Stimulated activated CD8-positive, alpha-beta memory T cell treated with anti-CD3 and anti-CD28 coated beads, Interleukin-15, amount 100 ng/mL, for 24 hours (primary cell): ENCODE data around the gene PLXNC1.

Source experiments
- DNase-seq: peaks from one replicate; pipeline ENCODE4 v3.0.0-alpha.2; 2020; ENCODE audit warnings: low read depth

Gene PLXNC1

DNA sequence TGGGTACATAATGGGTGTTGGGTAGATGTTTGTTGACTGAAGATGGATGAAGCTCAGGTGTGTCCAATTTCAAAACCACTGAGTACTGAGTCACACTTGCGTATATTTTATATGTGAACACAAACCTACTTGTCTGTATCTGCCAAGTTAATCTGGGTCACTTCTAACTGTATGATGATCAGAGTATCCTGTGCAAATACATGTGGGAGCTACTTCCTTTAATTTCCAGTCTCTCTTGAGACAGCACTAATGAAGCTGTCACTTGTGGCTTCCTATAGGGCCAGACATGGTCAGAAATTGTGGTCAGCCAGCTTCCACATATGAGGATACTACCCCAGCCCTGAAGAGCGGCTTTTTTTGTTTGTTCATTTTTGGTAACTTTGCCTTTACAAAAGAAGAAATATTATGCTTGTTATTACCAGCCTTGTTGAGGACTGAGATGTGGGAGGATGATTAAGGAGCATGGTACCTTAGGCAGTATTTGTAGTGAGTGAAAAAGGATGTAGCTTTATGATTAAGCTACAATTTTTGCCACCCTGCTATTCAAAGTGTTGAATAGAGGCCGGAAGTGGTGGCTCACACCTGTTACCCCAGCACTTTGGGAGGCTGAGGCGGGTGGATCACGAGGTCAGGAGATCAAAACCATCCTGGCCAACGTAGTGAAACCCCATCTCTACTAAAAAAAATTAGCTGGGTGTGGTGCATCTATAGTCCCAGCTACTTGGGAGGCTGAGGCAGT lies 32.4 kb downstream of the PLXNC1 start:
- no peak for DNase-seq

GRCh38 chr12:94182986-94183707 lies 34.8 kb downstream of the PLXNC1 start:
- DNase-seq, result no peak

- no peak for DNase-seq
These were observed 35.5 kb downstream of the PLXNC1 start for GRCh38 chr12:94183708-94184379.

GRCh38 chr12:94184995-94185719 lies 36.8 kb downstream of the PLXNC1 start:
- no peak for DNase-seq

- no peak for DNase-seq
These were observed 37.4 kb downstream of the PLXNC1 start for GRCh38 chr12:94185801-94186200.

DNA sequence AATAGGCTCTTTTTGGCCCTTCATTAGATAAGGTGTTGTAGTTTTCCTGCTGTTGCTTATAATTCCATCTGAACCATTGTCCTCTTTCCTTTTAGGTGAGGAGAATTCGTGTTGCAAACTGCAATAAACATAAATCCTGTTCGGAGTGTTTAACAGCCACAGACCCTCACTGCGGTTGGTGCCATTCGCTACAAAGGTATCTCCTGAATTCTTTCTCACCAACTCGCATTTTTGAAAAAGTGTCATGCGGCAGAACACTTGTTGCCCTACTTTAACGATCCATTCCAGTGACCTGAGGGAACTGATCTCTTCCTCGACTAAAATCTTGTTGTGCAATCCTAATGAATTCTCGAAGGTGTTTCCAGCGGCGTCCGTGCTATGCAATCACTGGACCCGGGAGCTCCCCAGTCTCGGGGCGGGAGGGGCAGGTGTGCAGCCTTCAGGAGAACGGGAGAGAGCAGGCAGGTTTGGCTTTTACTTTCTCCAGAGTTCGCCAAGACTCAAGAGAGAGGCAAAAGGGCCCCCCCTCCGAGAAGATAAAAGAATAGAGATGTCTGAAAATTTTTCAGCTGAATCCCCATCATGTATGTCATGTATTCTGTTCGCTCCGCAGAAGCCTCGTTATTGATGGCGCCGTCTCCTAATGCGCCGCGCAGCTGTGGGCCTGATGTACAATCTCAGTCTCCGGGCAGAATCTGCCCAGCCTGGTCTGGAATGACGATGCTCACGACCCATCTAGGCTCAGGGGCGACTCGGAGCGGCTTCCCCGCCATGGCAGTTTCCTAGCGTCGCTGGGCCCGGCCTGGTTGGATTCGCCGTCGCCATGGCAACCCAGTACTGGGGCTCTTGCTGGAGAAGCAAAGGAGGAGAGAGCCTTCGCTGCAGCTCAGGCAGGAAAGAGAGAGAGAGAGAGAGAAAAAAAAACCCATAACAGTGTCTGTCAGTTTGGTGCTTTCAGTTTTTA lies 38.2 kb downstream of the PLXNC1 start:
- no peak for DNase-seq

DNA sequence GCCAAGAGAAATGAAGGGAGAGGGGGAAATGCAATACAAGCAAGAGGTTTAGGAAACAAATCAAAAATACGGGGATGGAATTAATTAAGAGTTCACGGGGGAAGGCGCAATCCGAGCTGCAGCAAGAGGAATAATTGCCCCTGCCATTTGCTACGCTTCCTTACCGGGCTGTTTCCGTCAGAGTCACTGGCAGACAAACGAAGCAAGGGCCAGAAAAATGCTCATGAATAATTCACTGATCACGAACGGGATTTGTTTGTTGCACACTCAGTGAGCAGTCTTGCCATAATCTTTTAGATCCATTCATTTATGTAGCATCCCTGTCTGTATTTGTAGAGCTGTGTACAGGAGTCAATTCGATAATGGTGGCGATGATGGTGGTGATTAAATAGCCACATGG lies 39.0 kb downstream of the PLXNC1 start:
- no peak for DNase-seq

DNA sequence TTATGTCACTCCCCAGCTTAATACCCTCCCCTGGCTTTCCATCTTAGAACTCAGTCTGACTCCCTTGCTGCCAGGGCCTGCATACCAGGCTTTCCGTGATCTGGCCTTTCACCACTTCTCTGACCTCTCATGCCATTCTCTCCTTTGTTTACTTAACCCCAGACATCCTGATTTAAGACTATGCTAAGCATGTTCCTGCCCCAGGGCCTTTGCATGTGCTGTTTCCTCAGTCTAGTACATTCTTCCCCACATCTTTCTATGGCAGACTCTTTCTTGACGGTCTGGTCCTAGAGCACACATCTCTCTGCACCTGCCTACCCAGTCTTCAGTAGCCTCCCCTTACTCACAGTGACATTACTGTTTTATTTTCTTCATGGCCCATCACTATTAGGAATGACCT lies 42.2 kb downstream of the PLXNC1 start:
- DNase-seq, result no peak

DNA sequence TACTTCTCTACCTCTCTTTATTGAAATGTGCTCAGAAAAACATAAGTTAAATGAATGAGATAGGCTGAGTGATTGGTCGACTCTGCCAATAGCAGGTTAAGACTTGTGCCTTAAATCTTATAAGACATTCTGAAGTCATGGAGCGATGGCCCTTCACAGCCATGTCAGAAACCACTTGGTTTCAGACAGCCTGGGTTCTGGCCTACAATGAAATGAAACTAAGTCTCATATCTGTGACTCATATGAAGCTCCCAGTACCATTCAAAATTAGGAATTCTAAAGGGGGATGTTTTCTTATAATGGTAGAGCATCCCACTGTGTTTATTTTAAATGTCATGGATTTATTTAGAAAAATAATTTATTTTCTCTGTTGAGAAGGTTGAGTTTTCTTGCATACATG lies 42.6 kb downstream of the PLXNC1 start:
- no peak for DNase-seq

DNA sequence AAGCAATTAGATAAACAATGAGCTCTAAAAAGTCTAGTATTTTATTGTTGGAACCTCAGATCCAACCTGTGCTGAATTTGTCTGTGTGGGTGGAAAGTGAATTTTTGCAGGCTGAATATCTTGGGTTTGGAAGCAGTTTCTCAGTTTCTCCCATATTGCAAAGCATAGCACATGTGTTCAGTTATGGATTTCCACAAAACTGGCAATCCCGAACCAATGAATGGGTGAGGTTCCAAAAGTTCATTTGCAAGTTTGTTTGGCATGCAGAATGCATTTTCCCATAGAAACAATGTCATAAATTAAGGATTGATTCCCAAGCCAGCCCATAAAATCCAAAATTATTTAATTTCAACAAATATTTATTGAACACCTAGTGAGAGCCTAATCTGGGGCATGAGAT lies 43.4 kb downstream of the PLXNC1 start:
- no peak for DNase-seq

- no peak for DNase-seq
These were observed 44.1 kb downstream of the PLXNC1 start for GRCh38 chr12:94192506-94192905.

- DNase-seq, result no peak
These were observed 44.8 kb downstream of the PLXNC1 start for GRCh38 chr12:94193168-94193567.

DNA sequence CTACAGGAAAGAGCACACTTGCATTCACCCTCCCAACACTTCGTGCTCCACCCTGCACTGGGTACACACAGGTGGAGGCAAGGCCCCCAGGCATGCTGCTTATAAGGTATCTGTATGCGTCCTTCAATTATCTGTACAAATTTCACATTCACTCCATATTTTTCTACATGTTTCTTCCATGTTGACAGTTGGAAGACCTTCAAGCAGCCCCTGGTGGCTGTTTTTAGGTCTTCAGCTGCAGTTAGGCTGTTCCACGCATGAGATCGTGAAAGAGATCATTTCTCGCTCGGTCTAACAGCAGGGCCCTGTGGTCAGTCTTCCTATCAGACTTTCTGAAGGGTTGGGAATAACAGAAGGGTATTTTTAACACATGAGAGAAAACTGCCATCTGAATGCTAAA lies 47.1 kb downstream of the PLXNC1 start:
- DNase-seq, result no peak

- no peak for DNase-seq
These were observed 50.1 kb downstream of the PLXNC1 start for GRCh38 chr12:94198469-94198868.

DNA sequence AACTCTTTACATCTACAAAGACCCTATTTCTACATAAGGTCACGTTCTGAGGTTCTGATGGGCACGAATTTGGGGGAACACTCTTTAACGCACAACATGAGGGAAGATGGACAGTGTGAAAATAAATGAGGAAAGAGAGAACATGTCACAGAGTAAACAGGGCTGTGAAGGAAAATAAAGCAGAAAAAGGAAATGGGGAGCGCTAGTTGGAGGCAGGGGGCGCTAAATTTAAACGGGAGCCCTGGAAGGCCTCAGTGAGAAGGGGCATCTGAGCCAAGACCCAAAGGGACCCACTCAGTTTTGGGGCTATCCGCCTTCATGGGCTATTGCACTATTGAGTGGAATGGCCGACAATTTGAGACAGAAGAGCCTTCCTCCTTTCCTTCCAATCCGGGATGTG lies 50.5 kb downstream of the PLXNC1 start:
- no peak for DNase-seq

DNA sequence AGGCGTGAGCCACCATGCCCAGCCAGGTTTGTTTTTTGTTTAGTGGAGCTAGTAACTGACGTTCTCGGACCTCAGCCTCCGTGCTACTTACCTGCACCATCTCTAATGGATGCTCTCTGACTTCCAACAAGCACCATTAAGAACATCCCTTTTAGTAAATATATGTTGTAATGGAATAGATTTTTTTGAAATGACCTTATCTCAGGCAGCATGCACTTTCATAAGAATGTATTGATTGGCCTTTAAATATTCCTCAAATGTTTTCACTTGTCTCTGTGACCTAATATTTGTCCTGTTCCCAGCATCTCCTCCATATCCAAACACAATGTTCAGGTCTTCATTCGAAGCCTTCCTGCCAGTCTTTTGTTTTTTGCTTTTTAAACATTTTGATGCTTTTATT lies 51.7 kb downstream of the PLXNC1 start:
- no peak for DNase-seq

DNA sequence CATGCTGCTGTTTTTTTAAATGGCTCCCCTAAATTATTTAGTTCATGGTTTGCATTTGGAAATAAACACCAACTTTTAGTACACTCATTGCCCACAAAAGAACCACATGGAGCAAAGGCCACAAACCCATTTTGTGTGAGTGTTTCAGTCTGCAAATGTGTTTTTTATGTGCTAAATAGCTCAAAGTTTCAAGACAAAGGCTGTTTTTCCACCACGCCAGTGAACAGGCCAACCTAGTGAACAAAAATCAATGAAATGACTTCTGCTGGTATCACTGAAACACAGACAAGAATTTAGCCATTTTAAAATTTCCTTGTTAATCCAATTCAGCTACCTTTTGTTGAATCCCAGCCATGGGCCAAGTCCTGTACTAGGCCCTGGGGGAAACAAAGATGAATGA lies 52.3 kb downstream of the PLXNC1 start:
- DNase-seq, result no peak

DNA sequence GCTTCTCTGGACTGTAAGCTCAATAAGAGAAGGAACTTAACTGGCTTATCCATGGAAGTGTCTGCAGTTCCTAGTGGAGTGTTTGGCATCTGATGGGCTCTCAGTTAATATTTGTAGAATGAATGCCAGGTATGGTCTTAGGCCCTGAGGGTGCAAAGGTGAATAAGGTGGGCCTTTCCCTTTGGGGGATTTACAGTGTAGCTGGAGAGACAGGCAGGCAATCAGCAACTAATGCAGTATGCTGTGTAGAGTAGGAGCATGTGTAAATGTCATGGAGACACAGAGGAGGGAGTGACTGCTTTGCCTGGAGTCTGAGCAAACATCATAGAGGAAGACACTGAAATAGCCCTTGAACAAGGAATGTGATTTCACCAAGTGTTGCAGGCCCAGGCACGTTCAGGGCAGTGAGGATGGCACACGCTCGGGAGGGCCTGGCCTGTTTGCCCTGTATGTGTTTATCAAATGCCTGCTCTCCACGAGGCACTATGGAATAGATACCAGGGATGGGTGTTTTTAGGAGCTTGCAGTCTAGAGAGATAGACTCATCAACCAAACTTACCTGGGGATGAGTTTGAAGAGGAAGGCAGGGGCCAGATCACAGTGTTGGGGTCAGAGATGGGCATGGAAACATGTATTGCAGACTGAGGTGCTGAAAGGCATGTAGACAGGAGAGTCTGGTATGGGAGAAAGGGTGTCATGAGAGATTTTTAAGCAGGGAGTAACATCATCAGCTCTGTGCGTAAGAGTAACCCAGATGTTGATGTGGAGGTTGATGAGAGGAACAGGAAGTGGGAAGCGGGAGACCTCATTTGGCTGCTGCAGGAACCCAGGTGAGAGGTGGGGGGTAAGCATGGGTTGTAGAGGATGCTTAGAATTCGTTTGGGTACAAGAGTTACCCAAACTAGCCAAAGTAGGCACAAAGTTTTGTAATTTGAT lies 54.1 kb downstream of the PLXNC1 start:
- DNase-seq, result no peak

DNA sequence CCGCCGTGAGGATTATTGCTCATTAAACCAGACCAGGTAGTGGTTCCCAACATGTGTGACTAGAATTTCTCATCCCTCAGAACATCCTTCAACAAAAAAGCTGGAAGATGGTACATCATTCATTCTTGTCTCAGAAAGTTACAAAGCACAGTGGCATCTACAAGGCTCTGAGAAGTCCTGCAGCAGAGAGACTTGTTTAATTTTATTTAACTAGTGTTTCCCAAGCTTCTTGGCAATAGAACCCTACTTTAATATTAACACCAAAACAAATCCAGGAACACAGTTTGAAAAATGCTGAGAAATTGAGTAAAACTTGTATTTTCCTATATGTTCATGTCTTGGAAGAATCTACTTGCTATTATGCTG lies 54.8 kb downstream of the PLXNC1 start:
- DNase-seq, result no peak

GRCh38 chr12:94203796-94204195 lies 55.4 kb downstream of the PLXNC1 start:
- DNase-seq, result no peak
